NCI-H1092 treated with DMSO at 0.1 percent for 48 hours (cell line): Measurements from ENCODE around the gene RRM2.

Experiments
- DNase-seq: peaks from one replicate; lab custom pipeline; 2025; lab: John Stamatoyannopoulos, UW

Gene RRM2

DNA sequence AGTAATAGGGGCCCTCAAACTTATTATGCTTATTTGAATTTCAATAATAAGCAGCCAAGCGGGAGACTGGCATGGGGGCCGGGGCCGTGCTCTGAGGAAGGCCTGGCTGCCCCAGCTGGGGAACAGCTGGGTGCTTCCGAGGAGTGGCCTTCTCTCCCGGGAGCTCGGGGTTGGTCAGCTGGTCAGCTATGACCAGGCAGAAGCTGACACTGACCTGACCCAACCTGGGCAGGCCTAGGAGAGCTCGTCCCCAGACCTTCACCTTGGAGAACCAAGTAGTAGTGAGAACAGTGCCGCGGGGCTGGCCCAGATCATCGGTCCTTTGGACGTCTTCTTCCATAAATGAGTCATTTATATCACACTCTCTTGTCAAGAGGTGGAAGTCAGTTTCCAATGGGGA is 36.1 kb downstream of the RRM2 start:
- DNase-seq, result no peak

- no peak for DNase-seq
These were observed 36.5 kb downstream of the RRM2 start for GRCh38 chr2:10159086-10159485.

DNA sequence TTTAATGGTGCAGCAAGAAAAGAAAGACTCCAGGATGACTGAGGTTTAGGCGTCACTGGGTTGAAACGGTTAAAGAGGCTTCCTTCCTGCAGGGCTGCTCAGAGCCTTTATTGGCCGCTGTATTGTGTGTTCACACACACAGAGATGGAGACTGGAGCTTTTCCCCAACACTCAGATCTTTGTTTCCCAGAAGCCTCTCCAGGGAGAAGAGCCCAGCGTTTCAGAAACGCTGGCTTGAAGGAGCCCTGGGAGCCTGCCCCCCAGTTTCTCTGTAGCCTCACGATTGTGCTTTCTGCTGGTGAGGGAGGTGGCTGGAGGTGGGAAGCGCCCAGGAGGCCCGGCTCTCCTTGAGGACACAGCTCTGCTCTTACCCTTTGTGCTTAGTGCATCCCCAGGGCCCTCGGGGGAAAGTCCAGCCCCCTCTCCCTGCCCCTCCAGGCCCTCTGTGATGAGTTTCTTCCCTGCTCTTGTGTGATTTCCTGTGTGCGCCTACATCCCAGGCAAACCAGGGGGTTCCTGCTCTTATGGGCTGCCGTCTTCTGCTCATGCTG is 37.1 kb downstream of the RRM2 start:
- DNase-seq, result no peak

DNA sequence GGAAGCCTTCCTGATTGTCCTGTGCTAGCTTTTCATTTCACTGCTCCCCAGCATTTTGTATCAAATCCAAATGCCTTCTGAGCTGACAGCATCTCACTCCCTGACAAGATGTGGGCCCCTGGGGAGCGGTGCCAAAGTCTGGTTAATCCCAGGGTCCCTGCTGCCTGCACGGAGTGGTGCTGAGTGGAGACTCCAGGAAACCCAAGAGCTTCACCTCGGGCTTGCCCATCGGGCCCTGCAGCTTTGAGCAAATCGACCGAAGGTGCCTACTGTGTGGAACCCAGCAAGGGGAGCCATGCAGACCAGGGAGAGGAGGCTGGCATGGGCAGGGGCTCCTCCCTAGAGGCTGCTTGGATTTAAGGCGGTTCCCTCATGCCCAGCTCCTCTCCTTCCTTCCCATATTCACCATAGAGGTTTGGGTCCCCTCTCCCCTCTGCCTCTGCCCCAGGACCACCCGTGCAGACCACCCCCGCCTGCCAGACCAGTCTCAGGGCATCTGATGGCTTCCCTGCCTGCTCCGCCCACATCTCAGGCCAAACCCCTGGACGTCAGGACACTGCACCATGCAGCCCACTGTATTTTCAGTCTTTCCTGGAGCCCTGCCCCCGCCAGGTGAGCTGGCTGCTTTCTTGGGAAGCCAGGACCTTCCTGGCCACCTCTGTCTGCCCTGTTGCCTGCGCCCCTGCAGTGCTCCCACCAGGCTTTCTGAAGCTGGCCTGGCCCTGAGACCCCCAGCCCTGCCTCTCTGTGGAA is 37.8 kb downstream of the RRM2 start:
- no peak for DNase-seq

GRCh38 chr2:10161206-10161931 is 38.8 kb downstream of the RRM2 start:
- DNase-seq, result no peak

DNA sequence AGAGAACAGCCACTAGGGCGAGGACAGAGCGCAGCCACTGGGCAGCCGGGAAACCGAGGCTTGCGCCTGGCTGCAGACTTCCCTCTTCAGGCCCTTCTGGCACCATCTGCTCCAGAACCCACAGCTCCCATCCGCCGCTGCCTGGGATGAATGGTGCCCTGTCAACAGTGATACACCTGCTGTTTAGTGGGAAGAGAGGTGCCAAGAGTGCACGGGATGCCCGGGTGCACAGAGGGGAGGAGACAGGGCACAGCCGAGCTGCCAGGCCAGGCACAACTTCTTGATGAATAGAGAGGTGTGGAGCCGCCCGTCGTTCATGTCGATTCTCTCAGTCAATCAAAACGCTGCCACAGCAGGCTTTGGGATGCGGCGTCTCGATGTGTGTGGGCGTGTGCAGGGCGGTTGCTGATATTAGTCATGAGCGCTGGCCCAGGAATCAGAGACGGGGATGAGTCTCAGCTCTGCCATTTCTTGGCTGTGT is 39.5 kb downstream of the RRM2 start:
- DNase-seq, result peak; percentile 68

DNA sequence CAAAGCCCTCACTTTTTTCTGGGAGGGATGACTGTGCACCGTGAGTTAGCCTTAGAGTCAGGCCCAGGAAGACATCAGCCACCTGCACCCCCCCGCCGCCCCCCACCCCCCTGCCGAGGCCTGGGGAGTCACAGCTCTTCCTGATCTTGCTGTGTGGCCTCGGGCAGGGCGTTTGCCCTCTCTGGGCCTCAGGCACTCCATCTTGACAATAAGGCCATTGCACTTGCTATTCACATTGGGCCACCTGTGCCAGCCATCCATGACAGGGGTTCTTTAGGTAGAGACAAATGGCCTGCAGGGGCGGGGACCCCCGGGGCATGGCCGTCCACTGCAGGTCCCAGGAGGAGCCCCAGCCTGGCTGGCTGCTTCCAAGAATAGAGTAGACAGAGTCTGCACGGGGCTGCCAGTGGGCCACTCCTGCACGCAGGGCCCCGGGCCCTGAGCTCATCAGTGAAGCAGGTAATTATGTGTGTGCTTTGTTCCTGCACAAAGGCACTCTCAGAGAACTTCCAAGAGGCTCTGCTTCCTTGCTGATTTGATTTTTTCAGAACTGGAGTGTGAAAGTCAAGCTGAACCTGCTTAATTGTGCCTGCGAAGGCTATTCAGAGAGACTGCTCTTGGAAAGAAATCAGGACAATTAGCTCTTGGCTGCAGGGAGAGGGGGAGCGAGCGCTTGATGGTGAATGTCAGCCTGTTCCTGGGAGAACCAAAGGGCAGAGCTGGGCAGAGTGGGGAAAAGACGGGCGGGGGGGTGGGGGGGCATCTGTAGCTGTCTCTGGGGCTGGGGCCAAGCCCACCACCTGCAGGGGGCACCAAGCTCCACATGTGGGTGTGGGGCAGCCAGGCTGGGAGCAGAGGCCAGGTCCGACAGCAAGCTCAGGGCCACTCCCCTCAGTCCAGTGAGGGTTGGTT is 40.3 kb downstream of the RRM2 start:
- DNase-seq, result peak; percentile 57

GRCh38 chr2:10163498-10164486 is 41.3 kb downstream of the RRM2 start:
- no peak for DNase-seq

DNA sequence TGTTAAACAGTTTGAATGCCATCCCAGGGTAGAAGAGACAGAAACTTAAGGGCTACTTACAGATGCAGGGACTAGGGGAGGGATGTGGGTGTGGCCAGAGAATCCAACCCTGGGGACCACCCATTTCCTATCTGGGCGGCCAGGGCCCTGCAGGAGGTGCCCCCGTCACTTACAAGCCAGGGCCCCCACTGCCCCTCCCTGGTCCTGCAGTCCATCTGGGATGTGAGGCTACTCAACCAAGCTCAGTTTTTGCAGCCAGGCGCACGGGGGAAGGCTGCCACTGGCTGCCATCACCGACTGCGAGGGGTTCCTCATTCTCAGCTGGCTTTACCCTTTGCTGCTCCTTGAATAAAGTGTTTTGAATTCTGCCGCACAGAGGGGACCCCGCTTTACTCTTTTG is 42.1 kb downstream of the RRM2 start:
- DNase-seq, result no peak

DNA sequence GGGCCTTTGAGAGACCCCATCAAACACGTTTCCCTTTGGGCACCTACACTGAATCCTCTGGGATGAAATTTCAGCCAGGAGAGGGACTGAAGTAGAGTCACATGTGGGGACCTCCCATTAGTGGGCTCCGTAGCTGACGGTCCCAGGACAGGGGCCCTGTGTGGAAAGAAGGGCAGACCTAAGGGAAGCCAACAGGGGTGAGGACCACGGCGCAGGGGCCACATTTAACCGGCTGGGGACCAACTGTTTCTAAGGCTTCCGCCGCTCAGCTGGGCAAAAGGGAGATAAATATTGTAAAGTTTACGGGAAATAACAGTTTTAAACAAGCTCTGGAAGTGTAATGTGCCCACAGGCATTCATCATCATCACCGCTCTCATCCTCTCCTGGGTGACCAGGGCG is 42.7 kb downstream of the RRM2 start:
- DNase-seq, result no peak

DNA sequence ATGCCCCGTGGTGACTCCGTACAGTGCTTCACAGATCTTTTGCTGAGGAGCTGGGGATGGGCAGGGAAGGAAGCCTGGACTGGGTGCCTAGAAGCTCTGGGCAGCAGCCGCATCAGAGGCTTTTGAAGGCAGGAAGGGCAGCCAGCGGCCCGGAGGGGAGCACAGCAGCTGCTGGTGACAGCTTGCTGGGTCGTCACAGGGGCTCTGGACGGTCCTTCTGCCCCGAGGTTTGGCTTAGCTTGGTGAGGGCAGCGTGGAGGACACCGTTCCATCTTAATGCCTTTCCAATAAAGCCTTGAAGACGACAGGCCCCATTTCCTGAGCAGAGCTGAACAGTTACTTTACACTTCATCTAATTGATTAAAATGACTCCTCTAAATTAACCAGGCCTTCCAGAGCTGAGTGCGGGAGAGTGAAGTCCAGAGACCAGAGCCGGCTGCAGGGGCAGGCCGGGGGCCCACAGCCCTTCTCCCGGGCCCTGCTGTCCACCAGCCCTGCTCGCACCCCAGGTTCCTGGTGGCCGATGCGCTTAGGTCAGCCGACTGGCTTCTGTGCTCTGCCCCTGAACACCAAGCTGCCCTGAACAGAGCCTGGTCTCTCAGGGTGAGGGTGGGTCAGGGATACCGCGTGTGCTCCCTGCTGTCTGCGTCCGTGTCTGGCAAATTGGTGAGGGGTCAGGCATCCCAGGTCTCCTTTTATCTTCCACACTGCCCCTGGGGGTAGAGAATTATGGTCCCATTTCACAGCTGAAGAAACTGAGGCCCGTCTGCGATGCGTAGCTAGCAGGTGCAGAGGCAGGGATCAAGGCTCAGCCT is 43.5 kb downstream of the RRM2 start:
- no peak for DNase-seq

GRCh38 chr2:10166676-10167292 is 44.2 kb downstream of the RRM2 start:
- no peak for DNase-seq

DNA sequence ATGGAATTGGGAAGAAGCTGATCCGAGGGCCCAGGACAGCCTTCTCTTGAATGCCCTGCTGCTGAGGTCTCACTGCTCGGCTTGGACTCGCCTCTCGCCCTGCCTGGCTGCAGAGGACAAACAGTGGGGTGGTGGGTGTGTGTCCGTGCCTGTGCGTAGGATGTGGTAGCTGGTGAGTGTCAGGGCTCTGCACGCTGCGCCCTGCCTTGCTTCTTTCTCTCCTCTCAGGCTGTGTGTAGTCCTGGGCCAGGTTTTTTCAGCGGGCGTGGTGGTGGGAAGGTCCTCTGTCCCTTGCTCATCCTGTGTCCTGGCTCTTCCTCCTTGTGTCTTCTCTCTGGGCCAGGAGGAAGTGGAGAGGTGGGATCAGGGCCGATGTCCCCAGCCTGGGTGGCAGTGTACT is 44.8 kb downstream of the RRM2 start:
- DNase-seq, result no peak

DNA sequence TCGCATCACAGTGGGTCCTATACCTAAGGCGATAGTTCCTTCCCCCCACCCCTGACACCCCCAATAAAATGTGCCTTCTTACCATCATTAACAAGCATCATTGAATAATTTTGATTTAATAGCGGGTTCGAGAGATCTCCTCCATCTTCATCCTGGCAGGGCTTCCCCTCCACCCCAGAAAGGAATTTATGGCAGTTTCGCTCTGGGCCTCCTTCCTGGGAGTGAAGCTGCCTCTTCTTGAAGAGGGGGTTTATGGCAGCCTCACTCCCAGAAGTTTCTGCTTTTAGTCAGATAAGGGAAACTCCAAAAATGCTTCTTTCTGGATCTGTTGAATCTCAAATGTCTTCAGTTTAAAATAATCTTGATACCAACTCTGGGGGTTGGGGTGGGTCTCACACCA is 45.7 kb downstream of the RRM2 start:
- DNase-seq, result no peak

DNA sequence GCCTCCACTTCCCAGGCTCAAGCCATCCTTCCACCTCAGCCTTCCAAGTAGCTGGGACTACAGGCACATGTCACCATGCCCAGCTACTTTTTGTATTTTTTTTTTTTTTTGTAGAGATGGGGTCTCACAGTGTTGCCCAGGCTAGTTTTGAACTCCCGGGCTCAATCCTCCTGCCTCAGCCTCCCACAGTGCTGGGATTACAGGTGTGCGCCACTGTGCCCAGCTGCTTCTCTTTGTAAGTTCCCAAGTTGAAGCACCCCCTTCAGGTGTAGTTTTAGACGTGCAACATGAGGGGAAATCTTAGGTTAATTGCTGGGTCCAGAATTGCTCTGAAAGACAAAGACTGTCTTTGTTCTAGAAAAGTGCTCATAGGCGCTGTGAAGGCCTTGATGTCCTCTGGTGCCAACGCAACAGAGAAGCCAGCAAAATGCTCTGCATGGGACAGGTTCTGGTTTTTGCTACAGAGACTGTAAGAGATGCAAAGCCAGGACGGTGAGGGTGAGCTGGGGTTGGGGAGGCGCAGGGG is 46.6 kb downstream of the RRM2 start:
- no peak for DNase-seq

DNA sequence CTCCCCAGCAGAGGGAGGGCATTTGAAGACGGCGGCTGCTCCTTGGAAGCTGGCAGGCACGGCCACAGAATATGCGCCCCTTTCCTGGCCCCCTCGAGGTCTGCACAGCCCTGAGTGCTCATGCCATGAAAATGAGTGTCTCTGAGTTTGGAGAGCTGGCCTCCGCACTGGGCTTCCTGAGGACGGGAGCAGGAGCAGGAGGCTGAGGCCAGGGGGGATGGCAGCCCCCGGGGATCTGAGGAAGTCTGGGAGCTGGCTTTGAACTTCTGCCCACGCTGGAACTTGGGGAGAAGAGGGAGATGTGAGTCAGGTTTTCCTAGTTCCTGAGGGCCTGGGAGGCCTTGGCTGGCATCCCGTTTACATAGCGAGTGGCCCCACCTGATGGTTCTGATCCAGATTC is 47.0 kb downstream of the RRM2 start:
- DNase-seq, result no peak

- DNase-seq, result no peak
These were observed 47.7 kb downstream of the RRM2 start for GRCh38 chr2:10170256-10170655.

GRCh38 chr2:10171006-10171800 is 48.7 kb downstream of the RRM2 start:
- no peak for DNase-seq
